GM21423 (cell line): ENCODE measurements around the gene RFX5.
"Not testable (repeated sequence)": the region's sequence is repeated elsewhere in the genome, so short reads cannot be mapped to it uniquely, and the experiment has no call there.

Source experiments
- ATAC-seq: cut with Tn5 transposase; IDR thresholded peaks from one replicate; pipeline ENCODE4 v1.9.1; 2021; ENCODE audit warnings: mild to moderate bottlenecking, moderate library complexity; ENCODE audit not compliant: unreplicated experiment

RFX5 gene

GRCh38 chr1:151362308-151363155 is 15.5 kb upstream of the RFX5 start:
- ATAC-seq, result no peak

GRCh38 chr1:151361883-151362282 is 14.8 kb upstream of the RFX5 start:
- no peak for ATAC-seq

- no peak for ATAC-seq
Measured at GRCh38 chr1:151356696-151357095, 9.6 kb upstream of the RFX5 start.

GRCh38 chr1:151352021-151352718 is 5.1 kb upstream of the RFX5 start:
- ATAC-seq, result no peak

GRCh38 chr1:151350323-151350722 is 3.3 kb upstream of the RFX5 start:
- ATAC-seq, result not testable (repeated sequence)

GRCh38 chr1:151347523-151348246 is 633 bp upstream of the RFX5 start:
- ATAC-seq, result no peak

GRCh38 chr1:151346082-151346768 is 827 bp downstream of the RFX5 start:
- no peak for ATAC-seq

- ATAC-seq, result no peak
Measured at GRCh38 chr1:151344291-151344690, 2.8 kb downstream of the RFX5 start.

DNA sequence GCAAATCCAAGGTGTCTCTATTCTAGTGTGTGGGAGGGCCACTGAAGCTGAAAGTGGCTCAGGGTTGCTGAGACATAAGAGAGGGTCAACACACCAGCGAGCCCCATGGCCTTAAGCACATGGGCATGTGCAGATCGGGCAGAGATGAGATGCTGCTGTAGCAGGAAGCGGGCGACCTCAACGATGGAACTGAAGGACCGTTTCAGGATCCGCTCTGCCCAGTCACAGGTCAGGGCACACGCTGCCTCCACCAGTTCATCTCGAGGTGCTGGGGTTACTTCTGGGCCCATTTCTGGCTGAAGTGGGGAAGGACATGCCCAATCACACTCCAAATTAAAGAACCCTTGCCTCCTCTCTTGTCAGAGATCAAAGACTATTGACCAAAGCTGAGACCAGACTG is 3.5 kb downstream of the RFX5 start:
- ATAC-seq, result no peak

GRCh38 chr1:151342569-151342968 is 4.5 kb downstream of the RFX5 start:
- ATAC-seq, result no peak

DNA sequence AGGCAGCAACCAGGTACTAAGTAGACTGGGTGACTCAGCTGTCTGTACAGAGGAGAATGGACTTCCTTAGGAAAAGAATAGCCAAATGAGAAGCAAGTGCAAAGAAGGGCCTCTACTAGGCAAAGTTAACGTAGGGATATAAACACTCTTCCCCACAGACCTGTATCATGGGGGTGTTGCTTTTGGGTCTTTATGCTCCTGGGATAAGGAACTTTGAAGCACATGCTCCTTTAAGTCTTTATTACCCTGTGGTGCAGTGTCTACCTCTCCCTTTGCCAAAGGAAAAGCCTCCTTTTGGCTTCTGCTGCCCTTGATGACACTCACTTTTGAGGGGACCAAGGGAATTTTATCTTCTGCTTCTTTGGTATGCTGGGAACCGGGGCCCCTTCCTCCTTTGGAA is 5.0 kb downstream of the RFX5 start:
- no peak for ATAC-seq

GRCh38 chr1:151340870-151341754 is 5.9 kb downstream of the RFX5 start:
- ATAC-seq, result no peak

DNA sequence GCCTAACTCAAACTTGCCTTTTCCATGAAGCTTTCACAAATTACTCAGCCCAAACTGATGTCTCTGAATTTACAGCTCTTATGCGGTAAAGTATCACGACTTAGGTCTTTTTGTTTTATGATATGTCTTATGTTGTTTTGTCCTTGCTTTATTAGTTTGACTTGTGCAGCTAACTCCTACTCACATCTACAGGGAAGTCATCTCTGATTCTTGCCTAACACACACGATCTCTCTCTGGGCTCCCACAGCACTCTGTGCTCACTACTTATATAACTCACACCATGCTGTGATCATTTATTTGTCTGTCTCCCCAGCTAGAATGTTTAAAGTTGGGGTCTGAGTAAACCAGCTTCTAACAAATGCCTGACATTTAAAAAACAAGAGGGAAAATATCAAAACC is 10.5 kb downstream of the RFX5 start:
- no peak for ATAC-seq

- ATAC-seq, result no peak
Measured at GRCh38 chr1:151334822-151335221, 12.2 kb downstream of the RFX5 start.

GRCh38 chr1:151327903-151328674 is 19.0 kb downstream of the RFX5 start:
- ATAC-seq, result no peak

DNA sequence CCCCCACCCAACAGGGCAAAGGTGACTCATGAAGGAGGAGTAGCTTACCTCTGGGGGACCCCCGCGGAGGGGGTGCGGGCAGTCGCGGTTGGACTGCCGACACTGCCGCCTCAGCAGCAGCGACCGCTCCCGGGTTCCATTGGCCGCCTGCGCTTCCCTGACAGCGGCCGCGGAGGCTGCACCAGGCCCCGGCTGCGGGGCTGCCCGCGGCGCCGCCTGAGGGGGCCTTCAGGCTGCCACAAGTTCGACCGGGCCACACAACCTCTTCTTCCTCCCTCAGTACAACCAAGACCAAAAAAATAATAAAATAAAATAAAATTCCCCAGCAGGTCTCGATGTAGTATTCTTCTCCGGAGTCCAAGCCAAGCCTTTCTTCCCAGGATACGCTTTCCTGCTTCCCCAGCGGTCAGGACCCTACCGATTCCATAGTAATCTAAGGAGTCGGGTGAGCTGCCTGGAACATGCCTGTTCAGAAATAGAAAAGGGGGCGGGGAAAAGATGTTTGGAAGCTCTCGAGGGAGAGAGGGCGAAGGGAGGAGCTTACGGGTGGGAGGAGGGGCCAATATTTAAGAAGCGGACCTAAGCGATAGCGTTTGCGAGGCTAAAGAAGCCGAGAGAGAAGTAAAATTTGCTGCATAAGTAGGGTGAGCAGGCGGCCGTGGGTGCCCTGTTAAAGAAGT is 19.7 kb downstream of the RFX5 start, which contains the start of gene PI4KB:
TSS of gene PI4KB (minus strand) at position 194 of the 680 bp plus-strand sequence. CDS start 10,935 bp downstream, outside the sequence.
- ATAC-seq, result peak; percentile 83

GRCh38 chr1:151326619-151327222 is 20.3 kb downstream of the RFX5 start:
- peak; percentile 38 for ATAC-seq
